ENCODE data around the gene THOC5.
"Not testable (repeated sequence)": the region's sequence is repeated elsewhere in the genome, so short reads cannot be mapped to it uniquely, and the experiment has no call there.

Gene THOC5

DNA sequence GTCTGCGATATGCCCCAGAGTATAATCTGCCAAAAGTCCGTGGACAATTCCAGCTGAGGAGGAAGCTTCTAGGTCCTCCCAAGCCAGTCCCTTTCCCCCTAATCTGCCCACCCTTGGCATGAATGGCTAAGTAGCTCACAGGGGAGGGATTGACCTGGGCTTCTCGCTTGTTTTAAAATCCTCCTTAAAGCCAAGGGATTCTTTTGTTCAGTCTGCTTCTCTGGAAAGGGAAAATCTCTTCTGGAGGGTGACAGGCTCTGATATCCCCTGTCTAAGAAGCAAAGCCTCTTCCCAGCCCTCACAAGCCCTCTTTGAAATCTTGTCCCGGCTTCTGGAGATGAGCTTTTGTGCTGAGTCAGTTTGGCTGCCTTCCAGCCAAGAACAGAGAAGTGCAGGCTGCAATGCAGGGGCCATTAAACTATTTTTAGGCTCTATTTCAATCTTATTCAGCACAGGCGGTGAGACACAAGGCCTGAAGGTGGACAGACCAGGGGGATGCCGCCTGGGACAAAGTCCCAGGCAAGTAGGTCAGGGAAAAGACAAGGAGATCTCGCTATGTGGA is 49.7 kb downstream of the THOC5 start:
- DNase-seq: no peak

DNA sequence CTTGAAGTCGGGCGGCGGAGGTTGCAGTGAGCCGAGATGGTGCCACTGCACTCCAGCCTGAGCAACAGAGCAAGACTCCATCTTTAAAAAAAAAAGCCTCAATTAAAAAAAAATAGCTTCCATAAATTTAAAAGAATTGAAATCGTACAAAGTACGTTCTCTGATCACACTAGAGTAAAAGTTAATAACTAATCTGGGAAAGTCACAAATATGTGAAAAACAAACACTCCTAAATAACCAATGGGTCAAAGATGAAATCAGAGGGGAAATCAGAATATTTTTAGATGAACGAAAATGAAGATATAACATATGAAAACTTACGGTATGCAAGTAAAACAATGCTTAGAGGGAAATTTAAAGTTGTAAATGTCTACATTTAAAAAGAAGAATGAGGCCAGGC is 53.7 kb downstream of the THOC5 start:
- no peak for DNase-seq

DNA sequence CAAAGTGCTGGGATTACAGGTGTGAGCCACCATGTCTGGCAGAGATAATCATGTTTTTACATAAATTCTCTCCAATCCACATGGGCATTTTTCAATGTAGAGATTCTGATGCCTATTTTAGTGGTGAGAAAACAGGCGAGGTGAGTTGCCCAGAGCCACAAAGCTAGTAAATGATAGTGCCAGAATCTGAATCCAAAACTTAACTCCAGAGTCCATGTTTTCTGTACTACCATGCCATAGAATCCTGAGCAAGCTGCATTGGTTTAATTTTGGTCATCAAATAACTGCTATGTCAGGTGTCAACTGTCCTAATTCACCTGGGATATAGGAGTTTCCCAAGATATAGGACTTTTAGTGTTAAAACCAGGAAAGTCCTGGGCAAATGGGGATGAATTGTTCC is 59.9 kb downstream of the THOC5 start:
- no peak for DNase-seq

DNA sequence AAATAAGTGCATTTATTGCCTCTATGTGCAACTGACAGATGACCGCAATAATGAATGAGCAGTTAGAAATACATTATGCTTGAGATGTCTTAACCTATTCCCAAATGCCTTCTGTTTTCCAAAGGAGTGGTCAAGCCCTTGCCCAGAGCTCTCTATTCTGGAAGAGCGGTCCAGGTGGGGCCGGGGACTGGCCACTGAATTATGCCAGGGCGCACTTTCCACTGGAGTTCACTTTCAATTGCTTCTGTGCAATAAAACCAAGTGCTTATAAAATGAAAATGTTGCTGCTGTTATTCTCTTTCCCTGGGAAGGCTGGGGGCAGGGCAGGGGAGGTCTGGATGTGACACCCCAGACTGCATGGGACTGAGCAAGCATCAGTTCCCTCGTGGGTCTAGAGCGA is 62.5 kb downstream of the THOC5 start:
- DNase-seq: no peak

DNA sequence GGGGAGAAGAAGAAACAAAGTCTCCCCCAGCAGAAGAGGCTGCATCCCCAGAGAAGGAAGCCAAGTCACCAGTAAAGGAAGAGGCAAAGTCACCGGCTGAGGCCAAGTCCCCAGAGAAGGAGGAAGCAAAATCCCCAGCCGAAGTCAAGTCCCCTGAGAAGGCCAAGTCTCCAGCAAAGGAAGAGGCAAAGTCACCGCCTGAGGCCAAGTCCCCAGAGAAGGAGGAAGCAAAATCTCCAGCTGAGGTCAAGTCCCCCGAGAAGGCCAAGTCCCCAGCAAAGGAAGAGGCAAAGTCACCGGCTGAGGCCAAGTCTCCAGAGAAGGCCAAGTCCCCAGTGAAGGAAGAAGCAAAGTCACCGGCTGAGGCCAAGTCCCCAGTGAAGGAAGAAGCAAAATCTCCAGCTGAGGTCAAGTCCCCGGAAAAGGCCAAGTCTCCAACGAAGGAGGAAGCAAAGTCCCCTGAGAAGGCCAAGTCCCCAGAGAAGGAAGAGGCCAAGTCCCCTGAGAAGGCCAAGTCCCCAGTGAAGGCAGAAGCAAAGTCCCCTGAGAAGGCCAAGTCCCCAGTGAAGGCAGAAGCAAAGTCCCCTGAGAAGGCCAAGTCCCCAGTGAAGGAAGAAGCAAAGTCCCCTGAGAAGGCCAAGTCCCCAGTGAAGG is 64.3 kb downstream of the THOC5 start:
- not testable (repeated sequence) for DNase-seq

DNA sequence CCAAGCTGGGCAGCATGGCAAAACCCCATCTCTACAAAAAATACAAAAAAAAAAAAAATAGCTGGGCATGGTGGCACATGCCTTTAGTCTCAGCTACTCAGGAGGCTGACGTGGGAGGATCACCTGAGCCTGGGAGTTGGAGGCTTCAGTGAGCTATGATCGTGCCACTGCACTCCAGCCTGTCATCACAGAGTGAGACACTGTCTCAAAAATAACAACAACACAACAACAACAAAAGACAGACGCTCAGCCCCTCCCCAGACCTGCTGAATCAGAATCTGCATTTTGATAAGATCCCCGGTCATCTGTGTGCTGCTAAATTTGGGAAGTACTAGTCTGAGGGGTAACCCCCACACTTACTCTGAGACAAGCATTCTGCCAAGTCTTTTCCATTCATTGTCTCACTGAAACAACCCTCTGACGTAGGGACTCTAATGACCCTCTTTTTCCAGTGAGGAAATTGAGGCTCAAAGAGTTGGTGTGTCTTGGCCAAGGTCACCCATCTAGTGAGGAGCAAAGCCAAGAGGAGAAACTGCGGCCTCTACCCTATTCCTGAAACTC is 66.1 kb downstream of the THOC5 start:
- DNase-seq: no peak

DNA sequence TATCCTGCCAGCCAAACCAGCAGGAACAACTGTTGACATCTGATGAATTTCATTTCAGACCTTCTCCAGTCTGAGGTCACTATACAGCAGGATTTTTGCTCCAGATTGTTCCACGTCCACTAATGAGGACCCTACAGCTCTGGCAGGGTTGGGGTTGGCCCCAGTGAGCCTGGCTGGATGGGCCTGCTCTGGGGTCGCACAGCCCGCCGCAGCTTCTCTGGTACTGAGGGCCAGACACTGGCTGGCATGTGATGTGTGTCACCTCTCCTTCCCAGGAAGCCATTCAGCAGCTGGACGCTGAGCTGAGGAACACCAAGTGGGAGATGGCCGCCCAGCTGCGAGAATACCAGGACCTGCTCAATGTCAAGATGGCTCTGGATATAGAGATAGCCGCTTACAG is 68.1 kb downstream of the THOC5 start:
- DNase-seq: no peak

DNA sequence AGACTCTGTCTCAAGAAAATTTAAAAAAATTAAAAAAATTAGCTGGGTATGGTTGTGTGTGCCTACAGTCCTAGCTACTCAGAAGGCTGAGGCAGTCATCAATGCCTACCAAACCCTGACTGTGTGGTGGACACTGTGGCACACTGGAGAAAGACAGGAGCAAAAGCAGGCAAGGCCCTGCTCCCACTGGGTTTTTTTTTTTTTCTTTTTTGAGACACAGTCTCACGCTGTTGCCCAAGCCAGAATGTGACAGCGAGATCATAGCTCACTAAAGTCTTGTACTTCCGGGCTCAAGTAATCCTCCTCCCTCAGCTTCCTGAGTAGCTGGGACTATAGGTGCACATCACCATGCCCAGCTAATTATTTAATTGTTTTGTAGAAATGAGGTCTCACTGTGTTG is 68.9 kb downstream of the THOC5 start:
- DNase-seq: no peak

DNA sequence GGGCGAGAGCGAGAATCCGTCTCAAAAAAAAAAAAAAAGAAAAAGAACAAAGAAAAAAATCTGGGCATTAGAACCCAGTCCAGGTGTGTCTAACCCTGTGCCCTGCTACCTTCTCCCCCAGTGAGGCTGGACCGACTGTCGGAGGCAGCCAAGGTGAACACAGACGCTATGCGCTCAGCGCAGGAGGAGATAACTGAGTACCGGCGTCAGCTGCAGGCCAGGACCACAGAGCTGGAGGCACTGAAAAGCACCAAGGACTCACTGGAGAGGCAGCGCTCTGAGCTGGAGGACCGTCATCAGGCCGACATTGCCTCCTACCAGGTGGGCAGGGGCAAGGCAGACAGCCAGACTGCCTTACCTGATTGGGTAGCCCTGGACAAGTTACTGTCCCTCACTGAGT is 70.3 kb downstream of the THOC5 start:
- DNase-seq: no peak

DNA sequence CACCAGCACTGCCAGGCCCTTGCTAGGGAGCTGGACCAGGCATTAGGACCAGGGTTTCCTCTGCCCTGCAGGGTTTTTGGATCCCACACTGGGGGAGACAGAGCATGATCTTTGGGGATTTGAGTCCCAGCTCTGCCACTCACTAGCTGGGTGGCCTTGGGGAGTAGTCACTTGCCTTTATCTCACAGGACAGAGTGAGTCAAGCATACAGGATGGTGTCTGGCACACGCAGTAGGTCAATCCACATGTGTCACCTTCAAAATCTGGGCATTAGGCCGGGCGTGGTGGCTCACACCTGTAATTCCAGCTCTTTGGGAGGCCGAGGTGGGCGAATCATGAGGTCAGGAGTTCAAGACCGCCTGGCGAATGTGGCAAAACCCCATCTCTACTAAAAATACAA is 70.8 kb downstream of the THOC5 start:
- DNase-seq: no peak

DNA sequence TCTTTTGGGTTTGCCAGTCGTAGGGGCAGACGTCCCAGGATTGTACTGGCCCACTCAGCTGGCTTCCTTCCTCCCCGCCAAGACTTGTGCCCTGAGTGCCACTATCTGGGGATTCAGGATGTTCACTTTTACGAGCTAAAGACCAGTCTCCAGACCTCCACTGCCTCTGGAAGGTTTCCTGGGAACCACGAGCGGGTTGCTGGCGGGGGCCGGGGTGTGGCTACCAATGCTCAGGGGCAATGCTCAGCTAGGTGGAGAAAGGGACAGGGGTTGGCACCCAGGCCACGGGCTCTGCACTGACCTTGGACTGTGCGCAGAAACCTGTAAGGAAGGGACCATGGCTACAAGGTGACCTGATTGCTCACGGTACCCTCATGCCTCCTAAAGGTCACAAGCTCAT is 71.3 kb downstream of the THOC5 start:
- DNase-seq: no peak

DNA sequence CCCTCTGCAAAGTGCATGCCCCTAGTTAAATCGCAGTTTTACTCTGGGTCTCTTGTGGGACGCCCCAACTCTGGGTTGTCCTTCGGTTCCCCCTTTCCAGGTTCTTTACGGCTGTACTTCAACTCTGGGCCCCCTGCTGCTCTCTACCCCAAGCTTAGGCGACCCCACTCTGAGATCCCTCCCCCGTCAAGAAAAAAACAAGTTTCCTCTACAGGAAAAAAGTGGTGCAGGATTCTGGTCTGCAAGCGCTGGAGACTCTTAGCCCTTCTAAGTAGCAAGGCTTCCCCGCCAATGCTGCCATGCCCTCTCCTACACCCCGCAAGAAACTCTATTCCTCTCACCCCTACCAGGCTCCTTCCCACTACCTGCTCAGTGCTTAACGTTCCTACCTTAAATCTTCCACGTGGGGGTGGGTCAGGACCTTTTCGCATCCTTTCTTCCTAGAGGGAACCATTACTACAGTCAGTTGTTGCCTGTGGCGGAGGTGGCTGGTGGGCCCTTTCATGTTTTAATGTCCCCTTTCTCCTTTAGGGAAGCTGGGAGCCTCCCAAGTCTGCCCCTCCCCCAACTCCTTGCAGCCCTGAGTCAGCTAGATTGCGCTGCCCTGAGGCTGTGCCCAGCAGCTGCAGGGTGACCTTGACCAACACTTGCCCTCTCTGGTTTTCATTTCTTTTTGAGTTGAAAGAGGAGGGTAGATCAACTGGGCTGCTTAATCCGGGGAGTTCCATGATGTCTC is 72.1 kb downstream of the THOC5 start:
- no peak for DNase-seq

DNA sequence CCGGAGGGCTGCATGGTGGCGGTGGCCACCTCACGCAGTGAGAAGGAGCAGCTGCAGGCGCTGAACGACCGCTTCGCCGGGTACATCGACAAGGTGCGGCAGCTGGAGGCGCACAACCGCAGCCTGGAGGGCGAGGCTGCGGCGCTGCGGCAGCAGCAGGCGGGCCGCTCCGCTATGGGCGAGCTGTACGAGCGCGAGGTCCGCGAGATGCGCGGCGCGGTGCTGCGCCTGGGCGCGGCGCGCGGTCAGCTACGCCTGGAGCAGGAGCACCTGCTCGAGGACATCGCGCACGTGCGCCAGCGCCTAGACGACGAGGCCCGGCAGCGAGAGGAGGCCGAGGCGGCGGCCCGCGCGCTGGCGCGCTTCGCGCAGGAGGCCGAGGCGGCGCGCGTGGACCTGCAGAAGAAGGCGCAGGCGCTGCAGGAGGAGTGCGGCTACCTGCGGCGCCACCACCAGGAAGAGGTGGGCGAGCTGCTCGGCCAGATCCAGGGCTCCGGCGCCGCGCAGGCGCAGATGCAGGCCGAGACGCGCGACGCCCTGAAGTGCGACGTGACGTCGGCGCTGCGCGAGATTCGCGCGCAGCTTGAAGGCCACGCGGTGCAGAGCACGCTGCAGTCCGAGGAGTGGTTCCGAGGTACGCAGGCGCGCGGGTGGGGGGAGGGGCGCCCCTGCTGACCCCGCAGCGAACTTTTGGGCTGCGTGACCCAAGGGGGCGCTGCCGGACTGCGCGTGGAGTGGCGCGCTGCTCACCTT is 72.9 kb downstream of the THOC5 start:
- peak; percentile 70 for DNase-seq

DNA sequence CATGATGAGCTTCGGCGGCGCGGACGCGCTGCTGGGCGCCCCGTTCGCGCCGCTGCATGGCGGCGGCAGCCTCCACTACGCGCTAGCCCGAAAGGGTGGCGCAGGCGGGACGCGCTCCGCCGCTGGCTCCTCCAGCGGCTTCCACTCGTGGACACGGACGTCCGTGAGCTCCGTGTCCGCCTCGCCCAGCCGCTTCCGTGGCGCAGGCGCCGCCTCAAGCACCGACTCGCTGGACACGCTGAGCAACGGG is 73.4 kb downstream of the THOC5 start:
- DNase-seq: no peak

DNA sequence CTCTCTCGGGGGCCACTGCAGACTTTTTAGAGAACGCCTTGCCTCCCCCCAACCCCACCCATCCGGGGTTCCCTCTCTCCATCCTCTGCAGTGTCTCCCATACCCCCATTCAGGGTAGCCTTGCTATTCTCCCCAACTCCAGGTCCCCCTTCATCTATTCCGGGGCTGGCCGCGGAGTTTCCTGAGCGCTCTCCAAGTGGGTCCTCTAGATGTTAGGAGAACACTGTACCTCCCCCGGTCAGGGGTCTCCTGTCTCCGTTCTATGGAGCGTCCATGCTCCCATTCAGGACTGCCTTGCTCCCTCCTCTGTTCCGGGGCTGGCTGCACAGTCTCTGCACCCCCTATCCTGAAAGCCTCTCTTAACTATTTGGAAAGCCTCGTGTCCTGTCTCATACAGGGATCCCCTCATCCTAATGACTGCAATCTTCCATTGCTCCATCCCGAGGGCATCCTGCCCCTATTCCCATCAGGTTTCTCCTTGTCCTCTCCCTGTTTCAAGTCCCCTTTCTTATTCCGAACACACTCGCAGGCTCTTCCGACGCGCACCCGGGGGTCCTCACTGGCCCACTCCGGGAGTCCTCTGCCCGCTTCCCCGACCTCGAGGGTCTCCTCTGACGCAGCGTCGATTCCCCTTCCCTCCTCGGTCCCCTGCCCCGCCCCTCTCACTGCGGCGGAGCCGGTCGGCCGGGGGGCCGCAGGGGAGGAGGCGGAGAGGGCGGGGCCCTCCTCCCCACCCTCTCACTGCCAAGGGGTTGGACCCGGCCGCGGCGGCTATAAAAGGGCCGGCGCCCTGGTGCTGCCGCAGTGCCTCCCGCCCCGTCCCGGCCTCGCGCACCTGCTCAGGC is 73.9 kb downstream of the THOC5 start, which contains the start of gene NEFH:
NEFH (plus strand) TSS at position 802 of the 845 bp plus-strand sequence. CDS start 45 bp downstream, outside the sequence.
- no peak for DNase-seq

DNA sequence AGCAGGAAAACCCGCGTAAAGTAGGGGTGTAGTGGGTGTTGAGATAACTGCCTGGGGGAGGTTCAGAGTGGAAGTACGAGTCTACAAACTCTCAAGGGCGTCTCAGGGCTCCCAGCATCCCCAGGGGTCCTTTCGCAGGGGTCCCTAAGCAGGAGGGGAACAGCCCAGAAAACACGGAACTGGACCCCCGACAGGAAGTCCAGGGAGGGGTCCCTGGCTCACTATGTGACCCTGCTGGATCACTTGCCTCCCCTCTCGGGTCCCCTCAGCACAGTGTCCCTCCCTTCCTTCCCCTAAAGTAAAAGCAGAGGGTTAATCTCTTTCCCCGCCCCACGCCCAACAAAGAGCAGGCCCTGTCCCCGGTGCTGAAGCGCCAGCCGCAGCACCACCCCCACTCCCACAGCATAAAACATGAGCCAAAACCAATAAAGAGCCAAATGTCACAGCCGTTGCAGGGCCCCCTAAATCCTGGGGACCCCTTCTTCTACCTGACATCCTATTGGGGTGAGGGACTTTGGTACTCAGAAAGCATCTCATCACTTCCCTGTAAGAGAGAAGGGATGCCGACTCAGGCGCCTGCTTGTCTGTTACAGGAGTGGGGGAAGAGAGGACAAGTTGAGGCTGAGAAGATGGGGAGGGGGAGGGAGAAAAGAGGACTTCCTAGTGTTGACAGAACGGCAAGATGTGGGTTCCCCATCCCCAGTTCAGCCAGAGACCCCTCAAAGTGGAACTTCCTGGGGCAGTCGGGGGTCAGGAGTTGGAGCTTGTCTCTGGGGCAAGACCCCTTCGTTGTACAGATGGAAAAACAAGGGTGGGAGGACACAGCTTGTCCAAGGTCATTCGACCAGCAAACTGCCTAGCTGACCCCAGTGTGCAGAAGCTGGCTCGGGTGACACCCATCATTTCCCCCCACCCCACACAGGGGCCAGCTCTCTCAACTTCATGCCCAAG is 75.0 kb downstream of the THOC5 start:
- no peak for DNase-seq

DNA sequence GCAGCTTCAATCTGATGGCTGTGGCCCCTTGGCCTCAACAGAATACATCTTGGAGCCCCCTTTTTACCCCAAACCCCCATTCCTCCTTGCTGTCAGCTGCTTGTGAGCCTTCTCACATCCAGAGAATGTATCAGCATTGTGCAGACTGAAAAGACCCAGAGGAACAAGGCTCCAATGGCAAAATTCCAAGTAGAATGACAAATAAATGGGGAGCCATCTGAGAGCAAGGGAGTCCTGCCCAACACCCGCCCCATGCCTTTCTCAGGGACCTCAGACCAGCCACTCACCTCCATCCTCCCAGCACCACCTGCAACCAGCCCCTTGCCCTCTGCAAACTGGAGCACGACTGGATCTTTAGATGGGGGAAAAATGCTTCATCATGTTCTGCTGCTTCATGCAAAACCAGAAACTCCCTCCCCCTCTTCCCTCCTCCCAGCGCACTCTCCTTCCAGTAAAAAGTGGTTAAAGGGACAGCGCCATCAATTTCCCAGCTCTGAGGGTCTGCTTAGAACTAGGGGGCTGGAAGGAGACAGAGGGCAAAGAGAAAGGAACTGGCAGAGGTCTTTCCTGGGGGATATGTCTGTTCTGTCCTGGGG is 75.7 kb downstream of the THOC5 start:
- DNase-seq: no peak

DNA sequence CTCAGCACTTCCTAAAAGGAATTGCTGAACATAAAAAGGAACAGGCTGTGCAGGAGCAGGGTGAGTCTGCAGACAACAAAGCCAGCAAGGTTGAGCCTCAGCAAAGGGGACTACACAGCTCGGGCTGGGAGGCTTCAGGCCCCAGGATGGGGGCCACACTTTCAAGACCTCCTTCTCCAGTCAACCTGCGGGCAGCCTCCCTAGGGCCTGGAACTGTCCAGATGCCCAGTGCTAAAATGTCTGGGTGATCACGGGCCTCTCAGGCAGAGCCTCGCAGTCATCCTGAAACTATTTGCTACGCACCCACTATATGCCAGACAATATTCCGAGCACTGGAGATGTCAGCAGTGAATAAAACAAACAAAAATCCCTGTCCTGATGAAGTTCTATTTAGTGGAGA is 77.4 kb downstream of the THOC5 start:
- no peak for DNase-seq

DNA sequence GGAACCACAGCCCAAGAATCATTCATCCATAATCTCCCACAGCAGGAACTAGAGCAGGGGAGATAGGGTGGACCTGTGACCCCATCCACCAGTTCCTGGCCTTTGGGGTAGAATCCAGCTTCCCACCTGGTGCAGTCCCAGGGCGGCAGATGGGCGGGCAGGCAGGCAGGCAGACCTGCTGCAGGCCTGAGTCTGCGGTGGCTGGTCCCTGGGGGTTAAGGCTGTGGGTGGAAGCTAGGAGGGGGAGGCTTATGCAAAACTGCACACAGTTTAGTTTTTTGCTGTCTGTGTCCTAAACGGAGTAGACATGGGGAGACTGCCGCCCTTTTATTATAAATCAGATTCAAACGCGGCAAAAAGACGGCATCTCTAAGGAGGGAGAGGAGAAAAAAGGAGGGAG is 78.0 kb downstream of the THOC5 start:
- no peak for DNase-seq

DNA sequence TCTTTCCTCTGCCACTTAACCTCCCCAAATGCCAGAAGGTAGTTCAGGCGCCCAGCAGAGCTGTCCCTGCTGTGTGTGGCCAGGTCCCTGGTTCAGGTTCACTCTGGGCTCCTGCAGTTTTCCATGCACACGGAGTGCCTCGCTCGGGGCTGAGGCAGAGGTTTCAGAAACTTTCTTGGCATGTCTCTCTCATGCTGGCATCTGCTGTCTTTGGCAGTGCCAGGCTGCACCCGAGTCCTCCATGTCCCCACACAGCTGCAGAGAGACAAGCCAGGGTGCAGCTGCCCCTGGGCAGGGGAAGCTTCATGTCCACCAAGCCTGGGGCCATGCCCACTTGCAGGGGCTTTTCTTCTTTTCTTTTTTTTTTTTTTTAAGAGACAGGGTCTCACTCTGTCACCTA is 80.6 kb downstream of the THOC5 start:
- no peak for DNase-seq
